ENCODE data around the gene SF3A1. TPM values are rescaled to one million over a fixed set of nuclear protein-coding genes. Genes with fewer than 3 reads are reported as not detected.

Gene SF3A1
- total RNA-seq, 1 donor from 2014 or later, result 119 TPM

- peak; percentile 99 for DNase-seq (ENCODE audit: low spot score)
Measured at GRCh38 chr22:30289141-30289979, 67.3 kb downstream of the SF3A1 start, which contains the start of gene CASTOR1. CASTOR1 (minus strand) TSS chr22:30289505; CDS start chr22:30289497, 8 bp downstream.

DNA sequence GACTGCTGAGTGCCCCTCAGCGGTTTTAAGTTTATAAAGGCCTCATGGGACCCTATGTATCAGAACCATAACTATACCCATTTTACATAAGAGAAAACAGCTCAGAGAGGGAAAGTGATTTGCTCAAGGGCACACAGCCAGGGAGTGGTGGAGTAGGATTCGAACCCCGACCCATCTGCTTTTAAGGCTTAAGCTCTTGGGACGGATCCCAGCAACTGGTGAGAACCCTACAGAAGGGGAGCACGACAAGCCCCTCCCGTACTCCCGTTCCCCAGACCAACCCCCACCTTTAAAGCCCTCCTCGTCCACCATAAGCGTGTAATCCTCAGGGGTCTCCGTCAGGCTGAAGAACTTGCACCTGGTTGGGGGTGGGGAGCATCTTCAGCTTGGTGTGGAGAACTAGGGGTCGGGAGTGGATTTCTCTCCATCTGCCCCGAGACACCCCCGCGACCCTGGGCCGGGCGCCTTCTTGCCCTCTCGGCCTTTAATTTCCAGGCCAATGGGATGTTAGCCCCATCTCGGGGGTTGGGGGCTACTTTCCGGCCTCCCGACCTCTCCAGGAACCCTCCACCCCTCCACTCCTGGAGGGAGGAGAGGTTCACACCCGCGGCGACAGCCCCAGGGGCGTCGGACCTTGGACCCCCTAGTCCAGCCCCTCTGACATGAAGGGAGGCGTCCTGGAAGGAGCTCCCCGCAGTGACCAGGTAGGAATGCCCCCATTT is 68.1 kb downstream of the SF3A1 start:
- no peak for DNase-seq (ENCODE audit: low spot score)

- peak; percentile 95 for DNase-seq (ENCODE audit: low spot score)
Measured at GRCh38 chr22:30287648-30288418, 68.9 kb downstream of the SF3A1 start.

GRCh38 chr22:30286813-30287647 is 69.7 kb downstream of the SF3A1 start:
- DNase-seq (ENCODE audit: low spot score), result peak; percentile 93

DNA sequence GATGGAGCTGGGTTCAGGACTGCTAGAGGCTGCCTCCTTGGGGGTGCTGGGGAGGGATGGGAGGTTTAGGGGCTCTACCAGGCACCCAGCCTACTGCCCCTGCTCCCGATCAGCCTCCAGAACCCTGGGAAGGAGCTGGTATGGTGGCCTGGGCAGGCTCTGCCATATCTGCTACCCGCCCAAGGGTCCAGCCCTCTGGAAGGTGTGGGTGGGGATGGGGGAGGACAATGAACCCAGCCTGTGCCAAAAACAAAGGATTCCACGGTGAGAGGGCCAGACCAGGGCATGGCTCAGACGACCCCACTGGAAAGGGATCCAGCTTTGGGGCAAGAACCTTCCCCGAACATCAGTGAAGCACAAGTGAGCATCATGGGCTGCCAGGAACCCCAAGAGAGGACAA is 70.4 kb downstream of the SF3A1 start:
- no peak for DNase-seq (ENCODE audit: low spot score)

GRCh38 chr22:30285846-30286200 is 70.9 kb downstream of the SF3A1 start:
- no peak for DNase-seq (ENCODE audit: low spot score)

GRCh38 chr22:30285176-30285845 is 71.4 kb downstream of the SF3A1 start:
- no peak for DNase-seq (ENCODE audit: low spot score)

DNA sequence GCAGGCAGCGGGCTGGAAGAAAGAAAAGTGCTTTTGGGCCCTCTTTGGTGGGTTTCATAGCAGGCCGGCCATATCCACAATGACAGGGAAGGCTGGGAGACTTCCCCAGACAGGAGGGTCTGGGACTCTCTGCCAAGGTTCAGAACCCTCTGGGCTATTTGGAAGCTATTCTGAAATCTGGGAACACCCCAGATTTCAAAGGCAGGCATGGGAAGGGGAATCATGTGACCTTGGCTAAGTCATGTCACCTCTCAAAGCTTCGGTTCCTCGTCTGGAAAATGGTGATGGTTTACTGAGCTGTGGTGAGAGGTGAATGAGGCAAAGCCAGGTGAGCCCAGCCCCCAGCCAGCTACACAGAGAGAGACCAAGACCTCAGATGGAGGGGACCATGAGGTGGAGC is 72.0 kb downstream of the SF3A1 start:
- DNase-seq (ENCODE audit: low spot score), result no peak

DNA sequence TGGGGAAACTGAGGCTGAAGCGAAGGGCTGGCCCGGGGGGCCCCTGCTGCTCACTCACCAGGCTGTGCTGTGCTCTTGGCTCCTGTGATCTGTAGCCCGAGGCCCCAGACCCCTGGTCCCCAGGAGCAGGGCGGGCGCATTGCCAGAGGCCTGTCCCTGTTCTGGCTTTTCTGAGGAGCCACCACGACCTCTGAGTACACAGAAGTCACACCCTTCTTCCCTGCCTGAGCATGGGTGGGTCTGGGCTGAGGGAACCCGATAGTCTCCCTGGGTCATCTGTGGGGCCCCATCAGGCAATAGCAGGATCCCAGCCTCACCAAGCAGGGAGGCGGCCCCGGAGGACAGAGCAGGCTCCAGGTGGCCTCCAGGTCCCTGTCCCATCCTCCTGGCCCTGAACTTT is 72.5 kb downstream of the SF3A1 start:
- no peak for DNase-seq (ENCODE audit: low spot score)

DNA sequence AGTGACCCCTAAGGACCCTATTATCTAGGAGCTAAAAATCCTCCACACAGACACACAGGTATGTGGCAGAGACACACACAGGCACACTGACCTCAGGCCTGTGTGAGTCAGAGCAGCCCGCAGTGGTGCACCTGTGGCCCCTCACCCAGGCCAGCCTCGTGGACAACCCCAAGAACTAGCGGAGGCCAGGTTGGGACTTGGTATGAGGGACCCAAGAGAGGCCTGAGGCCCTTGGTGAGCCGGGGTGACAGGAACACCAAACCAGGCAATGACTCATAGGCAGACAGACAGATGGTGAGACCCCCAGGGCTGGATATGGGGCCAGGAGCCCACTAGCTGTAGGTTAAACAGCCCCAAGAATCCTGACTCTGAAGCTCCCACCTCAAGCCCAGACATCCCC is 73.4 kb downstream of the SF3A1 start:
- no peak for DNase-seq (ENCODE audit: low spot score)

DNA sequence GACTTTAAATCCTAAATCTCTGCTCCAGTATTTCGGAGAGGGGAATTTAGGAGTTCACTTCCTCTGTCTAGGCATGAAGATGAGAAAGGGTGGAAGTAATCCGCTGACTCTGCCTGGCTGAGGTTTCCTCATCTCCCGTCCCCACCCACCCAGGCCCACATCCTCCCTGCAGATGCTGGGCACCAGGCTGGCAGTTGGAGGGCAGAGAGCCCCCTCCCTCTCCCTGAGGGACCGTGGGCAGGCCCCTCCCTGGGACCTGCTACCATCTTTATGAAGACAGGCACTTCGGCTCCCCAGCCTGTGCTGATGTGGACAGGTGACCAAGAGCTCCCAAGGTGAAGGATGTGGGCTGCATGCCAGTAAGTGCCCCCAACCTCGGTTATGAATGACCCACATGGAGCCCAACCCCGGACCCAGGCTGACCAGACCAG is 74.1 kb downstream of the SF3A1 start:
- DNase-seq (ENCODE audit: low spot score), result no peak

Other genes starting within 250 kb of the SF3A1 start
- 34.8 TPM for gene LIF, start 110.1 kb downstream of the SF3A1 start, total RNA-seq
- 8.0 TPM for gene OSM, start 90.0 kb downstream of the SF3A1 start, total RNA-seq
- 11.6 TPM for gene CASTOR1, start 67.4 kb downstream of the SF3A1 start, total RNA-seq
- 25.8 TPM for gene TBC1D10A, start 30.0 kb downstream of the SF3A1 start, total RNA-seq
- gene CCDC157, start 113 bp upstream of the SF3A1 start, total RNA-seq, result 0.77 TPM
- 9.1 TPM for gene RNF215, start 30.5 kb upstream of the SF3A1 start, total RNA-seq
- 3.4 TPM for gene SEC14L2, start 40.1 kb upstream of the SF3A1 start, total RNA-seq
- 13.3 TPM for gene MTFP1, start 68.9 kb upstream of the SF3A1 start, total RNA-seq
- gene SEC14L3, start 115.1 kb upstream of the SF3A1 start, total RNA-seq, result not detected
- gene SEC14L4, start 148.8 kb upstream of the SF3A1 start, total RNA-seq, result not detected
- not detected for gene SEC14L6, start 189.8 kb upstream of the SF3A1 start, total RNA-seq
- gene GAL3ST1, start 217.8 kb upstream of the SF3A1 start, total RNA-seq, result not detected
- 59.4 TPM for gene PES1, start 235.0 kb upstream of the SF3A1 start, total RNA-seq